IMR-90 (cell line): Measurements from ENCODE around the gene CSRP2.

Source experiments
- BHLHE40 ChIP-seq: fragments of 150-350 bp; IDR thresholded peaks from 2 replicates; pipeline ENCODE4 v1.6.1; 2016; ENCODE audit warnings: mild to moderate bottlenecking, low read depth, low read length
- CEBPB ChIP-seq: IDR thresholded peaks from 2 replicates; pipeline ENCODE4 v1.6.1; 2012; ENCODE audit warnings: low read depth, low read length, improper control_type of control experiment
- MAFK ChIP-seq: IDR thresholded peaks from 2 replicates; pipeline ENCODE4 v1.6.1; 2012; ENCODE audit warnings: low read depth, low read length, improper control_type of control experiment
- MAZ ChIP-seq: IDR thresholded peaks from 2 replicates; pipeline ENCODE4 v1.6.1; 2012; ENCODE audit warnings: low read depth, mild to moderate bottlenecking, low read length, improper control_type of control experiment, moderate library complexity, borderline replicate concordance
- MXI1 ChIP-seq: IDR thresholded peaks from 2 replicates; pipeline ENCODE4 v1.6.1; 2012; ENCODE audit warnings: low read depth, mild to moderate bottlenecking, low read length, moderate library complexity, borderline replicate concordance
- NFE2L2 ChIP-seq: fragments of 150-350 bp; IDR thresholded peaks from 2 replicates; pipeline ENCODE4 v1.6.1; 2016; ENCODE audit warnings: low read depth, mild to moderate bottlenecking, low read length
- POLR2A ChIP-seq: IDR thresholded peaks from 2 replicates; pipeline ENCODE4 v1.6.1; 2012; ENCODE audit warnings: mild to moderate bottlenecking, low read depth, low read length
- RAD21 ChIP-seq: IDR thresholded peaks from 2 replicates; pipeline ENCODE4 v1.6.1; 2012; ENCODE audit warnings: low read length, improper control_type of control experiment
- SMC3 ChIP-seq: fragments of 150-350 bp; IDR thresholded peaks from 2 replicates; pipeline ENCODE4 v1.6.1; 2016; ENCODE audit warnings: low read depth, mild to moderate bottlenecking, antibody characterized with exemption, low read length, moderate library complexity
- TF ChIP-seq, protein P1 (sequence below): conservative IDR thresholded peaks from 2 replicates; pipeline ENCODE4 v1.5.1; 2012; ENCODE audit warnings: mild to moderate bottlenecking, low read depth, low read length, improper control_type of control experiment

DNA sequence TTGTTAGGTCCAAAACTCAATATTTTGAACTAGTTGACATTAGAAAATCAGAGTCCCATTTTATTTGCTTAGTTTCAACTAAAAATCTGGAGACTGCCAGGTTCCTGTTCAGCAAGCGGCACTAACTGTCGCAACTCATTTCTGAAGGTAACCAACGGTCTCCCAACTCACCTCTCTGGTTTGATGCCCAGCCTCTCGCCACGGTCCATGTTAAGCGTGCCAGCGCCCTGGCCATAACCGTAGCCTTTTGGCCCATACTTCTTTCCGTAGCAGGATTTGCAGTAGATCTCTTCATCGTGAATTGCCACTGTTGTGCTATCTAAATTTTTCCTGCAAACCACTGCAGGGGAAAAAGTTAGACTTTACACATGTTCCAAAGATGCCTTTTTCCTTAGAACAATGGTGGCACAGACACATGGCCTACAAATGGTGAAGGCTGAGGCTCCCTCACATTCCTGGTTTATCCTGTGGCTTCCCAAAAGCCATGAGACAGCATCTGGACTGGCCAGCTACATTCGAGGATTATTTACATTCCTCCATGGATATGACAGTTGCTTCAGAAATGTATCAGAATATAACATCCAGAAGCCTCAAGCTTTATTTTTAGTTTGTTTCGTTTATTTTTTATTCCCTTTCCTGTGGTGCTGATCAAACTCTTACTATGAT is 15.7 kb downstream of the CSRP2 start:
- TF ChIP-seq, protein P1, sequence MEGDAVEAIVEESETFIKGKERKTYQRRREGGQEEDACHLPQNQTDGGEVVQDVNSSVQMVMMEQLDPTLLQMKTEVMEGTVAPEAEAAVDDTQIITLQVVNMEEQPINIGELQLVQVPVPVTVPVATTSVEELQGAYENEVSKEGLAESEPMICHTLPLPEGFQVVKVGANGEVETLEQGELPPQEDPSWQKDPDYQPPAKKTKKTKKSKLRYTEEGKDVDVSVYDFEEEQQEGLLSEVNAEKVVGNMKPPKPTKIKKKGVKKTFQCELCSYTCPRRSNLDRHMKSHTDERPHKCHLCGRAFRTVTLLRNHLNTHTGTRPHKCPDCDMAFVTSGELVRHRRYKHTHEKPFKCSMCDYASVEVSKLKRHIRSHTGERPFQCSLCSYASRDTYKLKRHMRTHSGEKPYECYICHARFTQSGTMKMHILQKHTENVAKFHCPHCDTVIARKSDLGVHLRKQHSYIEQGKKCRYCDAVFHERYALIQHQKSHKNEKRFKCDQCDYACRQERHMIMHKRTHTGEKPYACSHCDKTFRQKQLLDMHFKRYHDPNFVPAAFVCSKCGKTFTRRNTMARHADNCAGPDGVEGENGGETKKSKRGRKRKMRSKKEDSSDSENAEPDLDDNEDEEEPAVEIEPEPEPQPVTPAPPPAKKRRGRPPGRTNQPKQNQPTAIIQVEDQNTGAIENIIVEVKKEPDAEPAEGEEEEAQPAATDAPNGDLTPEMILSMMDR, result no peak
- no peak for TF ChIP-seq MAZ
- peak; percentile 28; the same call in 1 of the 2 replicates for TF ChIP-seq NFE2L2
- TF ChIP-seq POLR2A, result no peak
- peak; percentile 22; the same call in 1 of the 2 replicates for TF ChIP-seq MAFK
- TF ChIP-seq MXI1, result peak; percentile 89
- no peak for TF ChIP-seq RAD21
- TF ChIP-seq BHLHE40, result no peak
- TF ChIP-seq SMC3, result no peak; the same call in 1 of the 2 replicates
- no peak for TF ChIP-seq CEBPB
